HEK293 (cell line): ENCODE data around the gene FOXO3.
A peak's percentile ranks its signal among the peaks of the same experiment; 100 is the strongest.

Experiments used
- CTCF ChIA-PET: fragments of 350-600 bp; formaldehyde crosslinking; extraction: SDS; loops from one replicate; lab custom pipeline; 2021; ENCODE audit warnings: antibody characterized with exemption; lab: Yijun Ruan, JAX
- POLR2A ChIA-PET: fragments of 300-600 bp; formaldehyde crosslinking; extraction: SDS; loops from one replicate; lab custom pipeline; 2020; ENCODE audit warnings: antibody characterized with exemption, inconsistent platforms; lab: Yijun Ruan, JAX
- H3K27ac ChIP-seq: fragments of 200-500 bp; sonication (Bioruptor generic); 2 replicates; pipeline ENCODE4 v1.5.1; 2014; ENCODE audit warnings: low read depth, low read length, control low read depth, inconsistent platforms; ENCODE audit errors: extremely low read depth
- H3K36me3 ChIP-seq, 2 experiments: fragments of 200-500 bp in 1 of 2; sonication (Bioruptor generic) in 1 of 2; 1 replicate in 1 of 2; 2 replicates in 1 of 2; pipeline ENCODE4 v1.5.1; 2014 to 2017; ENCODE audit warnings: inconsistent platforms in 2 of 2, low read length in 2 of 2; ENCODE audit not compliant: control insufficient read depth in 2 of 2, insufficient read depth in 1 of 2
- H3K4me1 ChIP-seq: fragments of 200-500 bp; sonication (Bioruptor generic); 2 replicates; pipeline ENCODE4 v1.5.1; 2014; ENCODE audit warnings: mild to moderate bottlenecking, low read length, inconsistent platforms; ENCODE audit not compliant: control insufficient read depth, insufficient read depth
- H3K4me3 ChIP-seq: 2 replicates; pipeline ENCODE4 v1.5.1; 2011; ENCODE audit warnings: low read depth, mild to moderate bottlenecking, control low read depth, low read length, moderate library complexity
- H3K9me3 ChIP-seq: fragments of 200-500 bp; sonication (Bioruptor generic); 2 replicates; pipeline ENCODE4 v1.5.1; 2014; ENCODE audit warnings: low read depth, low read length, inconsistent platforms; ENCODE audit not compliant: control insufficient read depth, insufficient read depth
- BCL11B ChIP-seq: fragments of 450-650 bp; formaldehyde crosslinking; IDR thresholded peaks from 2 replicates; pipeline ENCODE4 v1.5.1; 2016; ENCODE audit warnings: low read depth, missing biosample characterization, missing genetic modification characterization
- EGR2 ChIP-seq: fragments of 450-650 bp; formaldehyde crosslinking; IDR thresholded peaks from 2 replicates; pipeline ENCODE4 v1.5.1; 2016; ENCODE audit warnings: low read depth, missing biosample characterization, missing genetic modification characterization
- GLIS2 ChIP-seq: fragments of 450-650 bp; formaldehyde crosslinking; IDR thresholded peaks from 2 replicates; pipeline ENCODE4 v1.5.1; 2016; ENCODE audit warnings: missing biosample characterization, missing genetic modification characterization
- MEIS1 ChIP-seq: sonication (generic); formaldehyde crosslinking; IDR thresholded peaks from 2 replicates; pipeline ENCODE4 v1.8.1; 2022; ENCODE audit warnings: missing genetic modification reagents, mild to moderate bottlenecking, borderline replicate concordance
- ZBTB21 ChIP-seq: fragments of 450-650 bp; formaldehyde crosslinking; IDR thresholded peaks from 2 replicates; pipeline ENCODE4 v1.5.1; 2017; ENCODE audit warnings: missing biosample characterization, missing genetic modification characterization
- ZBTB48 ChIP-seq: fragments of 450-650 bp; formaldehyde crosslinking; IDR thresholded peaks from 2 replicates; pipeline ENCODE4 v1.5.1; 2016; ENCODE audit warnings: missing biosample characterization, missing genetic modification characterization
- ZFHX2 ChIP-seq: fragments of 450-650 bp; formaldehyde crosslinking; conservative IDR thresholded peaks from 2 replicates; pipeline ENCODE4 v1.5.1; 2016; ENCODE audit warnings: missing biosample characterization, missing genetic modification characterization
- ZNF175 ChIP-seq: fragments of 450-650 bp; formaldehyde crosslinking; IDR thresholded peaks from 2 replicates; pipeline ENCODE4 v1.5.1; 2016; ENCODE audit warnings: missing biosample characterization, missing genetic modification characterization
- ZNF2 ChIP-seq: fragments of 450-650 bp; formaldehyde crosslinking; IDR thresholded peaks from 2 replicates; pipeline ENCODE4 v1.5.1; 2016; ENCODE audit warnings: missing biosample characterization, missing genetic modification characterization
- ZNF223 ChIP-seq: fragments of 450-650 bp; formaldehyde crosslinking; IDR thresholded peaks from 2 replicates; pipeline ENCODE4 v1.5.1; 2016; ENCODE audit warnings: missing biosample characterization, missing genetic modification characterization
- ZNF391 ChIP-seq: fragments of 450-650 bp; formaldehyde crosslinking; IDR thresholded peaks from 2 replicates; pipeline ENCODE4 v1.5.1; 2016; ENCODE audit warnings: low read depth, missing biosample characterization, missing genetic modification characterization, borderline replicate concordance
- ZNF600 ChIP-seq: fragments of 450-650 bp; formaldehyde crosslinking; IDR thresholded peaks from 2 replicates; pipeline ENCODE4 v1.5.1; 2016; ENCODE audit warnings: missing biosample characterization, missing genetic modification characterization
- TF ChIP-seq, protein P1 (sequence below): fragments of 450-650 bp; formaldehyde crosslinking; IDR thresholded peaks from 2 replicates; pipeline ENCODE4 v1.5.1; 2016; ENCODE audit warnings: missing biosample characterization, missing genetic modification characterization
- TF ChIP-seq, protein P2 (sequence below): fragments of 450-650 bp; formaldehyde crosslinking; IDR thresholded peaks from 2 replicates; pipeline ENCODE4 v1.5.1; 2016; ENCODE audit warnings: missing biosample characterization, missing genetic modification characterization
- TF ChIP-seq, protein P3 (sequence below): fragments of 450-650 bp; formaldehyde crosslinking; IDR thresholded peaks from 2 replicates; pipeline ENCODE4 v1.5.1; 2016; ENCODE audit warnings: missing biosample characterization, missing genetic modification characterization
- TF ChIP-seq, protein P4 (sequence below): fragments of 450-650 bp; formaldehyde crosslinking; IDR thresholded peaks from 2 replicates; pipeline ENCODE4 v1.5.1; 2016; ENCODE audit warnings: missing biosample characterization, missing genetic modification characterization
- TF ChIP-seq, protein P5 (sequence below): sonication (generic); formaldehyde crosslinking; IDR thresholded peaks from 2 replicates; pipeline ENCODE4 v1.8.1; 2022; ENCODE audit warnings: mild to moderate bottlenecking, moderate library complexity, missing genetic modification reagents
- TF ChIP-seq, protein P6 (sequence below): fragments of 450-650 bp; formaldehyde crosslinking; IDR thresholded peaks from 2 replicates; pipeline ENCODE4 v1.5.1; 2017; ENCODE audit warnings: missing biosample characterization, missing genetic modification characterization
- TF ChIP-seq, protein P7 (sequence below): fragments of 450-650 bp; formaldehyde crosslinking; conservative IDR thresholded peaks from 2 replicates; pipeline ENCODE4 v1.5.1; 2016; ENCODE audit warnings: low read depth, missing biosample characterization, missing genetic modification characterization
- TF ChIP-seq, protein P8 (sequence below): fragments of 450-650 bp; formaldehyde crosslinking; IDR thresholded peaks from 2 replicates; pipeline ENCODE4 v1.5.1; 2017; ENCODE audit warnings: missing biosample characterization, missing genetic modification characterization

FOXO3 gene

DNA sequence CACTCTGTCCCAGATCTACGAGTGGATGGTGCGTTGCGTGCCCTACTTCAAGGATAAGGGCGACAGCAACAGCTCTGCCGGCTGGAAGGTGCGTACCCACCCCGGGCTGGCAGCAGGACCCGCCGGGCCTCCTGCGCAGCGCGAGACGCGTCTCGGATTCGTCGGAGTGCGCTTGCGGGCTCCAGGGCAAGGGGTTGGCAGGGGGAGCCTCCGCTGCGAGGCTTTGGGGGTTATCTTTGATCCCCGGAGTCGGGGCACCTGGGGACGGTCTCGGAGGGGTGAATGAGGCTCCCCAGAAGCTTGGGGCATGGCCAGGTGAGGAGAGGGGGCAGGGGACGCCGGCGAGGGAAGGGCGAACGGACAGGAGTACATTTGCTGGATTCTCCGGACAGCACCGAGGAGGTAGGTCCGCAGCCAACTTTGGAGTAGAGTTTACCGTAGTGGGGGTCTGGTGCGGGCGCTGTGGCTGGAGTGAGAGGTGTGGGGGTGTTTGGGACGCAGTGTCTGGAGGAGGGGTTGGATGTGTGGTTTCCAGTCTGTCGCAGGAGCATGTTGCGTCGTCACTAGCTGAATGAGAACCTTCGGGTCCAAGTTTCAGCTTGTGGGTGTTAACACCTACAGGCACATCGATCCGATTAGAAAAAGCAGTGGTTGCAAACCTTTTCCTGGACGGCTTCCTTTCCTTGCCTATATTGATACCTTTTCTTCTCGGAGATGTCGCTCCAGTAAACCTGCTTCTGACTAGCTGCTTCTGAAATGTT lies 1.2 kb downstream of the FOXO3 start:
- H3K36me3 ChIP-seq, result peaks cover 0 to 12% of the 10 kb centered on the region in 2 experiments; a peak in 1 of 3 replicates
- no peaks in the 10 kb centered on the region for H3K9me3 ChIP-seq
- POLR2A ChIA-PET, result interaction anchor here (0.6 to 3.2 kb wide), 18 partner anchors 14 to 821 kb away, joined by 3 to 24 read pairs (median 4); partner anchors contain the start of genes ARMC2, CEP57L1 and SESN1
- H3K27ac ChIP-seq, result peak overlapping the region; percentile 95
- peaks cover 28% of the 10 kb centered on the region for H3K4me1 ChIP-seq
- peak overlapping the region; percentile 86 for H3K4me3 ChIP-seq
- CTCF ChIA-PET, result interaction anchor here (0.5 to 1.3 kb wide), 6 partner anchors 220 to 1531 kb away, joined by 3 to 5 read pairs (median 4); no protein-coding TSS in a partner anchor
- TF ChIP-seq, protein P1, sequence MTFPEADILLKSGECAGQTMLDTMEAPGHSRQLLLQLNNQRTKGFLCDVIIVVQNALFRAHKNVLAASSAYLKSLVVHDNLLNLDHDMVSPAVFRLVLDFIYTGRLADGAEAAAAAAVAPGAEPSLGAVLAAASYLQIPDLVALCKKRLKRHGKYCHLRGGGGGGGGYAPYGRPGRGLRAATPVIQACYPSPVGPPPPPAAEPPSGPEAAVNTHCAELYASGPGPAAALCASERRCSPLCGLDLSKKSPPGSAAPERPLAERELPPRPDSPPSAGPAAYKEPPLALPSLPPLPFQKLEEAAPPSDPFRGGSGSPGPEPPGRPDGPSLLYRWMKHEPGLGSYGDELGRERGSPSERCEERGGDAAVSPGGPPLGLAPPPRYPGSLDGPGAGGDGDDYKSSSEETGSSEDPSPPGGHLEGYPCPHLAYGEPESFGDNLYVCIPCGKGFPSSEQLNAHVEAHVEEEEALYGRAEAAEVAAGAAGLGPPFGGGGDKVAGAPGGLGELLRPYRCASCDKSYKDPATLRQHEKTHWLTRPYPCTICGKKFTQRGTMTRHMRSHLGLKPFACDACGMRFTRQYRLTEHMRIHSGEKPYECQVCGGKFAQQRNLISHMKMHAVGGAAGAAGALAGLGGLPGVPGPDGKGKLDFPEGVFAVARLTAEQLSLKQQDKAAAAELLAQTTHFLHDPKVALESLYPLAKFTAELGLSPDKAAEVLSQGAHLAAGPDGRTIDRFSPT (tag by site-specific recombination), result peak; percentile 87
- TF ChIP-seq, protein P2, sequence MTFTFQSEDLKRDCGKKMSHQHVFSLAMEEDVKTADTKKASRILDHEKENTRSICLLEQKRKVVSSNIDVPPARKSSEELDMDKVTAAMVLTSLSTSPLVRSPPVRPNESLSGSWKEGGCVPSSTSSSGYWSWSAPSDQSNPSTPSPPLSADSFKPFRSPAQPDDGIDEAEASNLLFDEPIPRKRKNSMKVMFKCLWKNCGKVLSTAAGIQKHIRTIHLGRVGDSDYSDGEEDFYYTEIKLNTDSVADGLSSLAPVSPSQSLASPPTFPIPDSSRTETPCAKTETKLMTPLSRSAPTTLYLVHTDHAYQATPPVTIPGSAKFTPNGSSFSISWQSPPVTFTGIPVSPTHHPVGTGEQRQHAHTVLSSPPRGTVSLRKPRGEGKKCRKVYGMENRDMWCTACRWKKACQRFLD (tag by site-specific recombination), result no peak
- TF ChIP-seq BCL11B (peak; percentile 30; the same call in 1 of the 2 replicates), ZNF223 (tag by site-specific recombination) (0 out of 2 replicates have a peak, but pooled peaks have one; percentile 22), ZNF175 (no peak), ZFHX2 (peak; percentile 95), ZNF600 (tag by site-specific recombination) (peak; percentile 55; the same call in 1 of the 2 replicates), MEIS1 (CRISPR knock-in tag) (no peak), ZNF391 (tag by site-specific recombination) (0 out of 2 replicates have a peak, but pooled peaks have one; percentile 19), GLIS2 (tag by site-specific recombination) (peak; percentile 92), ZBTB48 (tag by site-specific recombination) (peak; percentile 69), ZBTB21 (tag by site-specific recombination) (no peak), EGR2 (tag by site-specific recombination) (peak; percentile 93), ZNF2 (tag by site-specific recombination) (peak; percentile 45; the same call in 1 of the 2 replicates)
- TF ChIP-seq, protein P3, sequence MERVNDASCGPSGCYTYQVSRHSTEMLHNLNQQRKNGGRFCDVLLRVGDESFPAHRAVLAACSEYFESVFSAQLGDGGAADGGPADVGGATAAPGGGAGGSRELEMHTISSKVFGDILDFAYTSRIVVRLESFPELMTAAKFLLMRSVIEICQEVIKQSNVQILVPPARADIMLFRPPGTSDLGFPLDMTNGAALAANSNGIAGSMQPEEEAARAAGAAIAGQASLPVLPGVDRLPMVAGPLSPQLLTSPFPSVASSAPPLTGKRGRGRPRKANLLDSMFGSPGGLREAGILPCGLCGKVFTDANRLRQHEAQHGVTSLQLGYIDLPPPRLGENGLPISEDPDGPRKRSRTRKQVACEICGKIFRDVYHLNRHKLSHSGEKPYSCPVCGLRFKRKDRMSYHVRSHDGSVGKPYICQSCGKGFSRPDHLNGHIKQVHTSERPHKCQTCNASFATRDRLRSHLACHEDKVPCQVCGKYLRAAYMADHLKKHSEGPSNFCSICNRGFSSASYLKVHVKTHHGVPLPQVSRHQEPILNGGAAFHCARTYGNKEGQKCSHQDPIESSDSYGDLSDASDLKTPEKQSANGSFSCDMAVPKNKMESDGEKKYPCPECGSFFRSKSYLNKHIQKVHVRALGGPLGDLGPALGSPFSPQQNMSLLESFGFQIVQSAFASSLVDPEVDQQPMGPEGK (tag by site-specific recombination), result peak; percentile 65
- TF ChIP-seq, protein P4, sequence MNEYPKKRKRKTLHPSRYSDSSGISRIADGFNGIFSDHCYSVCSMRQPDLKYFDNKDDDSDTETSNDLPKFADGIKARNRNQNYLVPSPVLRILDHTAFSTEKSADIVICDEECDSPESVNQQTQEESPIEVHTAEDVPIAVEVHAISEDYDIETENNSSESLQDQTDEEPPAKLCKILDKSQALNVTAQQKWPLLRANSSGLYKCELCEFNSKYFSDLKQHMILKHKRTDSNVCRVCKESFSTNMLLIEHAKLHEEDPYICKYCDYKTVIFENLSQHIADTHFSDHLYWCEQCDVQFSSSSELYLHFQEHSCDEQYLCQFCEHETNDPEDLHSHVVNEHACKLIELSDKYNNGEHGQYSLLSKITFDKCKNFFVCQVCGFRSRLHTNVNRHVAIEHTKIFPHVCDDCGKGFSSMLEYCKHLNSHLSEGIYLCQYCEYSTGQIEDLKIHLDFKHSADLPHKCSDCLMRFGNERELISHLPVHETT, result no peak
- TF ChIP-seq, protein P5, sequence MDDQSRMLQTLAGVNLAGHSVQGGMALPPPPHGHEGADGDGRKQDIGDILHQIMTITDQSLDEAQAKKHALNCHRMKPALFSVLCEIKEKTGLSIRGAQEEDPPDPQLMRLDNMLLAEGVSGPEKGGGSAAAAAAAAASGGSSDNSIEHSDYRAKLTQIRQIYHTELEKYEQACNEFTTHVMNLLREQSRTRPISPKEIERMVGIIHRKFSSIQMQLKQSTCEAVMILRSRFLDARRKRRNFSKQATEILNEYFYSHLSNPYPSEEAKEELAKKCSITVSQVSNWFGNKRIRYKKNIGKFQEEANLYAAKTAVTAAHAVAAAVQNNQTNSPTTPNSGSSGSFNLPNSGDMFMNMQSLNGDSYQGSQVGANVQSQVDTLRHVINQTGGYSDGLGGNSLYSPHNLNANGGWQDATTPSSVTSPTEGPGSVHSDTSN (CRISPR knock-in tag), result peak; percentile 64; the same call in 1 of the 2 replicates
- TF ChIP-seq, protein P6, sequence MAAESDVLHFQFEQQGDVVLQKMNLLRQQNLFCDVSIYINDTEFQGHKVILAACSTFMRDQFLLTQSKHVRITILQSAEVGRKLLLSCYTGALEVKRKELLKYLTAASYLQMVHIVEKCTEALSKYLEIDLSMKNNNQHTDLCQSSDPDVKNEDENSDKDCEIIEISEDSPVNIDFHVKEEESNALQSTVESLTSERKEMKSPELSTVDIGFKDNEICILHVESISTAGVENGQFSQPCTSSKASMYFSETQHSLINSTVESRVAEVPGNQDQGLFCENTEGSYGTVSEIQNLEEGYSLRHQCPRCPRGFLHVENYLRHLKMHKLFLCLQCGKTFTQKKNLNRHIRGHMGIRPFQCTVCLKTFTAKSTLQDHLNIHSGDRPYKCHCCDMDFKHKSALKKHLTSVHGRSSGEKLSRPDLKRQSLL (tag by site-specific recombination), result no peak
- TF ChIP-seq, protein P7, sequence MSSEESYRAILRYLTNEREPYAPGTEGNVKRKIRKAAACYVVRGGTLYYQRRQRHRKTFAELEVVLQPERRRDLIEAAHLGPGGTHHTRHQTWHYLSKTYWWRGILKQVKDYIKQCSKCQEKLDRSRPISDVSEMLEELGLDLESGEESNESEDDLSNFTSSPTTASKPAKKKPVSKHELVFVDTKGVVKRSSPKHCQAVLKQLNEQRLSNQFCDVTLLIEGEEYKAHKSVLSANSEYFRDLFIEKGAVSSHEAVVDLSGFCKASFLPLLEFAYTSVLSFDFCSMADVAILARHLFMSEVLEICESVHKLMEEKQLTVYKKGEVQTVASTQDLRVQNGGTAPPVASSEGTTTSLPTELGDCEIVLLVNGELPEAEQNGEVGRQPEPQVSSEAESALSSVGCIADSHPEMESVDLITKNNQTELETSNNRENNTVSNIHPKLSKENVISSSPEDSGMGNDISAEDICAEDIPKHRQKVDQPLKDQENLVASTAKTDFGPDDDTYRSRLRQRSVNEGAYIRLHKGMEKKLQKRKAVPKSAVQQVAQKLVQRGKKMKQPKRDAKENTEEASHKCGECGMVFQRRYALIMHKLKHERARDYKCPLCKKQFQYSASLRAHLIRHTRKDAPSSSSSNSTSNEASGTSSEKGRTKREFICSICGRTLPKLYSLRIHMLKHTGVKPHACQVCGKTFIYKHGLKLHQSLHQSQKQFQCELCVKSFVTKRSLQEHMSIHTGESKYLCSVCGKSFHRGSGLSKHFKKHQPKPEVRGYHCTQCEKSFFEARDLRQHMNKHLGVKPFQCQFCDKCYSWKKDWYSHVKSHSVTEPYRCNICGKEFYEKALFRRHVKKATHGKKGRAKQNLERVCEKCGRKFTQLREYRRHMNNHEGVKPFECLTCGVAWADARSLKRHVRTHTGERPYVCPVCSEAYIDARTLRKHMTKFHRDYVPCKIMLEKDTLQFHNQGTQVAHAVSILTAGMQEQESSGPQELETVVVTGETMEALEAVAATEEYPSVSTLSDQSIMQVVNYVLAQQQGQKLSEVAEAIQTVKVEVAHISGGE (tag by site-specific recombination), result no peak
- TF ChIP-seq, protein P8, sequence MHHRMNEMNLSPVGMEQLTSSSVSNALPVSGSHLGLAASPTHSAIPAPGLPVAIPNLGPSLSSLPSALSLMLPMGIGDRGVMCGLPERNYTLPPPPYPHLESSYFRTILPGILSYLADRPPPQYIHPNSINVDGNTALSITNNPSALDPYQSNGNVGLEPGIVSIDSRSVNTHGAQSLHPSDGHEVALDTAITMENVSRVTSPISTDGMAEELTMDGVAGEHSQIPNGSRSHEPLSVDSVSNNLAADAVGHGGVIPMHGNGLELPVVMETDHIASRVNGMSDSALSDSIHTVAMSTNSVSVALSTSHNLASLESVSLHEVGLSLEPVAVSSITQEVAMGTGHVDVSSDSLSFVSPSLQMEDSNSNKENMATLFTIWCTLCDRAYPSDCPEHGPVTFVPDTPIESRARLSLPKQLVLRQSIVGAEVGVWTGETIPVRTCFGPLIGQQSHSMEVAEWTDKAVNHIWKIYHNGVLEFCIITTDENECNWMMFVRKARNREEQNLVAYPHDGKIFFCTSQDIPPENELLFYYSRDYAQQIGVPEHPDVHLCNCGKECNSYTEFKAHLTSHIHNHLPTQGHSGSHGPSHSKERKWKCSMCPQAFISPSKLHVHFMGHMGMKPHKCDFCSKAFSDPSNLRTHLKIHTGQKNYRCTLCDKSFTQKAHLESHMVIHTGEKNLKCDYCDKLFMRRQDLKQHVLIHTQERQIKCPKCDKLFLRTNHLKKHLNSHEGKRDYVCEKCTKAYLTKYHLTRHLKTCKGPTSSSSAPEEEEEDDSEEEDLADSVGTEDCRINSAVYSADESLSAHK (tag by site-specific recombination), result no peak
